B cell (primary cell): ENCODE measurements around the gene KCNC2. TPM values are rescaled to one million over a fixed set of nuclear protein-coding genes. Genes with fewer than 3 reads are reported as not detected.

ENCODE experiments used
- ATAC-seq: fragments of 200-7000 bp; cut with Tn5 transposase; one replicate; pipeline ENCODE4 v1.10.0; 2021; ENCODE audit warnings: low read depth, mild to moderate bottlenecking, moderate number of reproducible peaks, moderate library complexity
- CTCF ChIA-PET: fragments of 350-600 bp; sonication (Branson Sonifier 250); formaldehyde crosslinking; loops from one replicate; lab custom pipeline; 2021; ENCODE audit warnings: antibody characterized with exemption, inconsistent platforms; lab: Charles Lee
- POLR2A ChIA-PET: fragments of 350-600 bp; sonication (Branson Sonifier 250); formaldehyde crosslinking; loops from one replicate; lab custom pipeline; 2021; ENCODE audit warnings: antibody characterized with exemption; lab: Charles Lee
- DNase-seq: peaks from one replicate; pipeline ENCODE4 v3.0.0; 2013
- H2AFZ ChIP-seq: 2 replicates; pipeline ENCODE4 v1.6.1; 2012; ENCODE audit warnings: mild to moderate bottlenecking, low read depth, low read length; ENCODE audit not compliant: insufficient read depth, poor library complexity, severe bottlenecking
- H3K27ac ChIP-seq, 2 donors: 1 replicate in 1 of 2; 2 replicates in 1 of 2; pipeline ENCODE4 v1.5.1; 2012 to 2013; ENCODE audit warnings: low read length in 2 of 2, mild to moderate bottlenecking in 2 of 2, moderate library complexity in 1 of 2
- H3K27me3 ChIP-seq, 4 experiments: fragments of 200-600 bp in 1 of 4; sonication (generic) in 1 of 4; replicated peaks in 1 of 4; 1 replicate in 2 of 4; 2 replicates in 2 of 4; pipeline versions ENCODE4 v1.6.1 to v1.7.0; 2013 to 2016; ENCODE audit warnings: low read length in 3 of 4, mild to moderate bottlenecking in 2 of 4, mixed read lengths in 1 of 4, moderate library complexity in 1 of 4; ENCODE audit not compliant: insufficient read depth in 4 of 4, control insufficient read depth in 3 of 4; ENCODE audit errors: control extremely low read depth in 1 of 4
- H3K36me3 ChIP-seq, 2 experiments: replicated peaks in 1 of 2; 1 replicate in 1 of 2; 2 replicates in 1 of 2; pipeline versions ENCODE4 v1.6.1 to v1.7.1; 2013; ENCODE audit warnings: low read length in 1 of 2; ENCODE audit not compliant: insufficient read depth in 2 of 2, control insufficient read depth in 1 of 2; ENCODE audit errors: control extremely low read depth in 1 of 2, extremely low read depth in 1 of 2
- H3K4me1 ChIP-seq, 2 donors: fragments of 200-600 bp in 1 of 2; sonication (generic) in 1 of 2; 1 replicate in 1 of 2; 2 replicates in 1 of 2; pipeline versions ENCODE4 v1.5.1 to v1.6.1; 2013 to 2017; ENCODE audit warnings: low read length in 2 of 2; ENCODE audit not compliant: control insufficient read depth in 2 of 2, insufficient read depth in 2 of 2
- H3K4me2 ChIP-seq: replicated peaks from 2 replicates; pipeline ENCODE3; 2012; ENCODE audit warnings: mild to moderate bottlenecking, low read depth, low read length; ENCODE audit not compliant: poor library complexity, severe bottlenecking
- H3K4me3 ChIP-seq, 5 experiments: fragments of 200-600 bp in 1 of 5; sonication (generic) in 1 of 5; 1 replicate in 3 of 5; 2 replicates in 2 of 5; pipeline versions ENCODE4 v1.5.1 to v1.7.0; 2011 to 2016; ENCODE audit warnings: low read length in 4 of 5, mild to moderate bottlenecking in 4 of 5, low read depth in 2 of 5, control low read depth in 1 of 5, moderate library complexity in 1 of 5; ENCODE audit not compliant: insufficient read depth in 1 of 5; ENCODE audit errors: control extremely low read depth in 1 of 5, extremely low read depth in 1 of 5
- H3K79me2 ChIP-seq: fragments of 200-600 bp; sonication (generic); one replicate; pipeline ENCODE4 v1.6.0; 2016; ENCODE audit warnings: low read length; ENCODE audit not compliant: control insufficient read depth, insufficient read depth
- H3K9ac ChIP-seq: fragments of 200-600 bp; sonication (generic); 2 replicates; pipeline ENCODE4 v1.6.1; 2017; ENCODE audit warnings: mild to moderate bottlenecking, low read length, moderate library complexity
- H3K9me3 ChIP-seq, 3 donors: one replicate each; pipeline versions ENCODE4 v1.6.1 to v1.7.1; 2013; ENCODE audit warnings: low read length in 2 of 3; ENCODE audit not compliant: control insufficient read depth in 2 of 3, insufficient read depth in 1 of 3; ENCODE audit errors: control extremely low read depth in 1 of 3
- H4K20me1 ChIP-seq: 2 replicates; pipeline ENCODE4 v1.6.0; 2012; ENCODE audit warnings: mild to moderate bottlenecking, low read length; ENCODE audit not compliant: insufficient read depth, control insufficient read depth, poor library complexity, severe bottlenecking
- H3K27ac Mint-ChIP-seq: one replicate; pipeline ENCODE4 v1.8.0; 2021; ENCODE audit warnings: mixed read lengths
- H3K27me3 Mint-ChIP-seq: one replicate; pipeline ENCODE4 v1.8.0; 2021; ENCODE audit warnings: mixed read lengths
- H3K4me1 Mint-ChIP-seq: one replicate; pipeline ENCODE4 v1.8.0; 2021; ENCODE audit warnings: mixed read lengths
- H3K4me3 Mint-ChIP-seq: one replicate; pipeline ENCODE4 v1.8.0; 2021; ENCODE audit warnings: mixed read lengths
- H3K9me3 Mint-ChIP-seq: one replicate; pipeline ENCODE4 v1.8.0; 2022; ENCODE audit warnings: mixed read lengths; ENCODE audit not compliant: insufficient read depth
- EZH2 ChIP-seq: IDR thresholded peaks from 2 replicates; pipeline ENCODE4 v1.6.1; 2012; ENCODE audit warnings: borderline replicate concordance, low read depth, mild to moderate bottlenecking, moderate library complexity, low read length; ENCODE audit not compliant: insufficient read depth, poor library complexity, severe bottlenecking
- WGBS: methylation state at CpG from one replicate; pipeline ENCODE4 v1.1.5; 2013; ENCODE audit warnings: missing lambda C conversion rate; ENCODE audit not compliant: insufficient coverage; 5-methylcytosine and 5-hydroxymethylcytosine counted together
- intact Hi-C: fragments of 100-400 bp; cut with micrococcal nuclease; formaldehyde crosslinking; loops from one replicate; pipeline ENCODE4 v1.10.0; 2022
- polyA plus RNA-seq: library from polyadenylated mRNA; depleted of rRNA; stranded (reverse); fragments of >200 nt; gene quantifications from 2 replicates; pipeline ENCODE4 v1.2.3, GENCODE V29; 2012
- total RNA-seq, 2 donors: library from RNA; stranded (reverse); fragments of 120-200 nt in 1 of 2; gene quantifications; 1 replicate in 1 of 2; 2 replicates in 1 of 2; pipeline versions ENCODE4 v1.2.3 to v1.2.4, GENCODE V29; 2013 to 2022
- TF ChIP-seq, protein P1 (sequence below): fragments of 200-600 bp; IDR thresholded peaks from one replicate; pipeline ENCODE4 v1.8.0; 2022; ENCODE audit warnings: antibody characterized with exemption, mild to moderate bottlenecking

The KCNC2 gene
- total and polyA plus RNA-seq, 2 donors (not counting 1 experiment from before 2014, with no cell fraction given), result not detected

DNA sequence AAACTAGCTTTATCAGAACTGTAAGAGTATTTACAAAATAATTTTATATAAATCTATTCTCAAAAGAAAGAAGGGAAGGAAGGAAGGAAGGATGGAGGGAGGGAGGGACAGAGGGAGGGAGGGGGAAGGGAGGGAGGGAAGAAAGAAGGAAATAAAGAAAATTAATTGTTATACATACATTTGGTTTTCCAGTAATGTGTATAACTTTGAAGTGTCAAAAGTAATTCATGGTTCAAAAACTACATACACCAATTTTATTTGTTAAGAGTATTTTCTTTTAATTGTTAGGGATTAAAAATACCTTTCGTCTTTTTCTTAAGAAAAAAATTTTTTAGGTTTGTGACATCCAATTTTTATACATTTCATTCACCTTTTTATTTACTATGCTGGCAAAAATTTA, 17.5 kb upstream of the KCNC2 start:
- H3K27me3 ChIP-seq, result no peaks in the 10 kb centered on the region
- no peaks in the 10 kb centered on the region for H3K79me2 ChIP-seq
- intact Hi-C loops, result no loop called here
- Mint-ChIP-seq H3K4me3 (no peak overlapping the region), H3K27ac (no peak overlapping the region), H3K27me3 (no peaks in the 10 kb centered on the region), H3K9me3 (peaks cover 1% of the 10 kb centered on the region), H3K4me1 (no peaks in the 10 kb centered on the region)
- no peak overlapping the region for H3K4me2 ChIP-seq
- no peak overlapping the region for H3K27ac ChIP-seq
- no peaks in the 10 kb centered on the region for H3K4me1 ChIP-seq
- ATAC-seq (no peak), DNase-seq (no peak)
- no CpG with 5 or more reads among the region's 1 CpG for WGBS
- TF ChIP-seq, protein P1, sequence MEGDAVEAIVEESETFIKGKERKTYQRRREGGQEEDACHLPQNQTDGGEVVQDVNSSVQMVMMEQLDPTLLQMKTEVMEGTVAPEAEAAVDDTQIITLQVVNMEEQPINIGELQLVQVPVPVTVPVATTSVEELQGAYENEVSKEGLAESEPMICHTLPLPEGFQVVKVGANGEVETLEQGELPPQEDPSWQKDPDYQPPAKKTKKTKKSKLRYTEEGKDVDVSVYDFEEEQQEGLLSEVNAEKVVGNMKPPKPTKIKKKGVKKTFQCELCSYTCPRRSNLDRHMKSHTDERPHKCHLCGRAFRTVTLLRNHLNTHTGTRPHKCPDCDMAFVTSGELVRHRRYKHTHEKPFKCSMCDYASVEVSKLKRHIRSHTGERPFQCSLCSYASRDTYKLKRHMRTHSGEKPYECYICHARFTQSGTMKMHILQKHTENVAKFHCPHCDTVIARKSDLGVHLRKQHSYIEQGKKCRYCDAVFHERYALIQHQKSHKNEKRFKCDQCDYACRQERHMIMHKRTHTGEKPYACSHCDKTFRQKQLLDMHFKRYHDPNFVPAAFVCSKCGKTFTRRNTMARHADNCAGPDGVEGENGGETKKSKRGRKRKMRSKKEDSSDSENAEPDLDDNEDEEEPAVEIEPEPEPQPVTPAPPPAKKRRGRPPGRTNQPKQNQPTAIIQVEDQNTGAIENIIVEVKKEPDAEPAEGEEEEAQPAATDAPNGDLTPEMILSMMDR, result no peak
- TF ChIP-seq EZH2, result no peak
- no peak overlapping the region for H2AFZ ChIP-seq
- H4K20me1 ChIP-seq, result no peaks in the 10 kb centered on the region
- H3K9me3 ChIP-seq, result peaks cover 0 to 4% (median 2%) of the 10 kb centered on the region in 3 donors
- ChIA-PET POLR2A (no interaction called here), CTCF (no interaction called here)
- H3K4me3 ChIP-seq, result no peak overlapping the region
- no peak overlapping the region for H3K9ac ChIP-seq
- no peaks in the 10 kb centered on the region for H3K36me3 ChIP-seq

DNA sequence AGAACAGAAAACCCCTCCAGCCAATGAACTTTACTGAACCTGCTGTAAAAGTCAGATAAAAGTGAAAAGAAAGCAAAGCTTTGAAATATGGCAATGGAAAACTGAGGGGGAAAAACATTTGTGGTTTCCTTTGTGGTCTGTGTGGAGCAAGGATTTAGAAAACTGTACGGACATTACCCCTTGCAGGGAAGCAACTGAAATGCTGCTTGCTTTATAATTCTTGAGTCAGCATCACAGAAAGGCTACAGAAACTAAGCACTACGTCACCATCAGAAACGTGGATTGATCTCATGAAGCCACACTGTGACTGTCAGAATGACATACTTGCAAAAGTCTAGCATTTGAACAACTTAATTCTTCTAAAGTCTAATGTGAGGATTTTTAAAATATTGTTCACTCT, 2.4 kb upstream of the KCNC2 start:
- WGBS, result 0% methylated on average over 1 of the region's 3 CpGs
- H3K27me3 ChIP-seq, result peaks cover 0 to 21% (median 10%) of the 10 kb centered on the region in 4 experiments
- TF ChIP-seq, protein P1, result no peak
- no peak for TF ChIP-seq EZH2
- no peak overlapping the region for H3K4me2 ChIP-seq
- peaks cover 0 to 18% (median 1%) of the 10 kb centered on the region in 3 donors for H3K9me3 ChIP-seq
- H3K79me2 ChIP-seq, result no peaks in the 10 kb centered on the region
- no peaks in the 10 kb centered on the region for H3K36me3 ChIP-seq
- intact Hi-C loops, result no loop called here
- H3K4me3 ChIP-seq, result no peak overlapping the region
- ChIA-PET CTCF (no interaction called here), POLR2A (no interaction called here)
- H4K20me1 ChIP-seq, result no peaks in the 10 kb centered on the region
- DNase-seq (no peak), ATAC-seq (no peak)
- Mint-ChIP-seq H3K4me3 (no peak overlapping the region), H3K4me1 (no peaks in the 10 kb centered on the region), H3K9me3 (no peaks in the 10 kb centered on the region), H3K27me3 (peaks cover 18% of the 10 kb centered on the region), H3K27ac (no peak overlapping the region)
- no peak overlapping the region for H2AFZ ChIP-seq
- H3K27ac ChIP-seq, result no peak overlapping the region
- H3K9ac ChIP-seq, result no peak overlapping the region
- H3K4me1 ChIP-seq, result no peaks in the 10 kb centered on the region
